Measurements from ENCODE around the gene HYOU1.
"Not testable (repeated sequence)": the region's sequence is repeated elsewhere in the genome, so short reads cannot be mapped to it uniquely, and the experiment has no call there.

Gene HYOU1

DNA sequence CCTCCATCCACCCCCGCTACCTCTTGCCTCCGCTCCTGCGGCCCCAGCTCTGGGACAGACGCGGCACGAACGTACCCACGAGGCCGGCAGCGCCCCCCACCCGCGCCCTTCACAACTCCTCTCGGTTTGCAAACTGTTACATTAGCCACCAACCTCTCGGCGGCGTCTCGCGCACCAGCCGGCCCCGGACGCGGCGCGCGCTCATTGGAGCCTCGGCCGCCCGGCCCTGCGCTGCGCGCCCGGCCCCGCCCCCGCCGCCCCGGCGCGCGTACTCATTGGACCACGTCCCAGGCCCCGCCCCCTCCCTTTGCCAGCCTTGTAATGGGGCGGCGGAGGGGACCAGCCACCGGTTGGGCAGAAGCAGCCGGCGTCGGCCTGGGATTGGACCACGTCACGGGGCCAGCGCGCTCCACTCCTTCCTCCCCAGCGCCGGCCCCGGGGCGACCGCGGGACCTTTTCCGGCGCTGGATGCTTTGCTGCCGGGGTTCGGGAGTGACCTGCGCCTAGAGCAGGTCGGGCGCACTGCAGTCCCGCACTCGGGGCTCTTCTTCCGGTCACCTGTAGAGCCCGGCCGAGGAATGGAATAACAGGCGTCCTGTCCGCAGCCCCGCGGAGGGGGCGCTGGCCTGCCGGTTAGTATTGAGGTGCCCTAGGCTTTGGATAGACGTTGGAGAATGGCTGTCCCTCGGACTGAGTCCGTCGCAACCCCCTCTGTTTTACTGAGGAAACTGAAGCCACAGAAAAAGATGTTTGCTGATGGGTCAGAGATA is at the start of gene HYOU1:
TSS of gene HYOU1 (minus strand) at position 206 of the 770 bp plus-strand sequence. CDS start 1,045 bp downstream, outside the sequence.
- peak; percentile 97 for DNase-seq (ENCODE audit: low read depth)

GRCh38 chr11:119103793-119104192 is 46.8 kb upstream of the HYOU1 start:
- DNase-seq (ENCODE audit: low read depth), result peak; percentile 13

GRCh38 chr11:119103161-119103664 is 46.2 kb upstream of the HYOU1 start:
- DNase-seq (ENCODE audit: low read depth), result not testable (repeated sequence)

GRCh38 chr11:119101759-119102423 is 44.9 kb upstream of the HYOU1 start, which contains the start of gene DPAGT1:
DPAGT1 (minus strand) TSS chr11:119101853; CDS start chr11:119101655, 198 bp downstream.
- peak; percentile 98 for DNase-seq (ENCODE audit: low read depth)

DNA sequence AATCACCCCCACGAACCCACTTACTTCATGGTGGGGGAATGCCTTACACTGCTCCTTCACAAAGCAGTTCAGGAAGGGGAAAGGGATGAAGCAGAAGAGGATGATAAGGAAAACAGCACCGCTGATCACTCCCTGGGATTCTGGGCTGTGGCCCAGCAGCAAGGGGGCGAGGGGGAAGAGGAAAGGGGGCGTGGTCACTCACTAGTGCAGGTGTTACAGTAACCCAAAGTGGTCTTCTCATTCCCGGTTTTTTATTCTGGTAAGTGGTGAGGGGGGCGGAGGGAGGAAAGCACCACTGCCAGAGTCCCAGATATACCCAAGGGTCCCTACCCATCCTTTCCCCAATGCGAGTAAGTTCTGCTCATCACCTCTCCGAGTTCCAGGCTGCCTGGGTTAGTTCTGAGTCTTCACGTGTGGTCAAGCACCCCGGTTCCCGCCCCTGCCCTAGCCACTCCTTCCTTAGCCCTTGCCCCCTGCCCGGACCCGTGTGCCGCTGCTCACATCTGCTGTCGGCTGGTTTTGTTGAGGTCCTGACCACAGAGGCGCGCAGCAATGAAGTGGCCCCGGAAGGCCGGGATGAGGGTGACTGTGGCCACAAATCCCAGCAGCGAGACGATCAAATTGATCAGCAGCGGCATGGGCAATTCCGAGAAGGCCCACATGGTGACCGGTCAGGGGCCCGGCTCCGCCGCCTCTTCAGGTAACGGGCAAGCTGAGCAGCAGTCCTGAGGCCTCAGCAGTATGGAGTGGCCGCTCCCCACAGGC is 44.2 kb upstream of the HYOU1 start:
- no peak for DNase-seq (ENCODE audit: low read depth)

- peak; percentile 65 for DNase-seq (ENCODE audit: low read depth)
Observed at GRCh38 chr11:119100246-119100970, 43.4 kb upstream of the HYOU1 start.

GRCh38 chr11:119099711-119100110 is 42.7 kb upstream of the HYOU1 start:
- DNase-seq (ENCODE audit: low read depth), result no peak

- peak; percentile 100 for DNase-seq (ENCODE audit: low read depth)
Observed at GRCh38 chr11:119095066-119095880, 38.3 kb upstream of the HYOU1 start.

GRCh38 chr11:119094816-119095065 is 37.7 kb upstream of the HYOU1 start:
- DNase-seq (ENCODE audit: low read depth), result peak; percentile 88

- peak; percentile 63 for DNase-seq (ENCODE audit: low read depth)
Observed at GRCh38 chr11:119093942-119094815, 37.2 kb upstream of the HYOU1 start.

GRCh38 chr11:119092880-119093842 is 36.2 kb upstream of the HYOU1 start:
- peak; percentile 20 for DNase-seq (ENCODE audit: low read depth)

DNA sequence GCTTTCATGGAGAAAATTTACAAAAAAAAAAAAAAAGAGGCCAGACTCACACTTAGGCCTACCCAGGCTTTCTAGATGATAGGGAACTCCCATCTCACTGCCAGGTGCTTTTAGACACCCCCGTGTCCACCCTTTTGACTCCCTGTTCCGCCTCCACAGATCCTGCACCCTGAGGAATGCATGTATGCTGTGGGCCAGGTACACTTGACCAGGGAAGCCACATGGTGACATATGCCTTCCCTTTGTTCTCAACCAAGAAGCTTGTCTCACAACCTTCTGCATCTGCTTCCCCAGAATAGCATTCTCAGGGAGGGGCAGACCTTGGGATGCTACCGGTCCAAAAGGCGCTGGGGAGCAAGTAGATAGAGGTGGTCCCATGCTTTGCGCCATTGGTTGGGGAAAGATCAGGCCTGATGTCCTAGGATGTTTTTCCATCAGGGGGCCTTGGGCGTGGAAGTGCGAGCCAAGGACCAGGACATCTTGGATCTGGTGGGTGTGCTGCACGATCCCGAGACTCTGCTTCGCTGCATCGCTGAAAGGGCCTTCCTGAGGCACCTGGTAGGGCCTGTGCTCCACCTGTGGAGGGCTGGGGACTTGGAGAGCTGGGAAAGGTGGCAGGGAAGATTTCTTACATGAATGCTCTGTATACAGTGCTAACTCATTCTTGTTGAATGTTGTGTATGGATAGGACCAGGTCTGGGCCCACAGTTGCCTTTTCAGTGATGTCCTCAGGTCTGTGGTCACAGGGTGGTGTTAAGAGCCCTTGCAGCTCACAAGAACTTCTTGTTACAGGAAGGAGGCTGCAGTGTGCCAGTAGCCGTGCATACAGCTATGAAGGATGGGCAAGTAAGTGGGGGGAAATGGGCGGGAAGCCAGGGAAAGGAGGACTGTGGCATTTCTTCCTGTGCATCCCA is 35.2 kb upstream of the HYOU1 start:
- peak; percentile 18 for DNase-seq (ENCODE audit: low read depth)

DNA sequence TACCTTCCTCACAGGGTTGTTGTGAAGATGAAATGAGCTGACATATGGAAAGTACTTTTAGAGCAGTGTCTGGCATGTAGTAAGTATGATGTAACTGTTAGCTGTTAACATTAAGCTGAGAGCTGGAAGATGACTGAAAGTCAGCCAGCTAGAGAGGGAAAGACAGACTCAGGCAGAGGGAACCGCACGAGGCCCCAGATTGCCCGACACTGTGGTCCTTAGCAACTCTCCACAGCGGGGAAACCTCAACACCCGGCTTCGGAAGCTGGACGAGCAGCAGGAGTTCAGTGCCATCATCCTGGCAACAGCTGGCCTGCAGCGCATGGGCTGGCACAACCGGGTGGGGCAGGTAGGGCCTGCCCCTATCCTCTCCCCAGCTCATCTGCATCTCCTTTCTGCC is 34.2 kb upstream of the HYOU1 start:
- peak; percentile 8 for DNase-seq (ENCODE audit: low read depth)

- no peak for DNase-seq (ENCODE audit: low read depth)
Observed at GRCh38 chr11:119089319-119089718, 32.3 kb upstream of the HYOU1 start.

- DNase-seq (ENCODE audit: low read depth), result no peak
Observed at GRCh38 chr11:119088406-119088805, 31.4 kb upstream of the HYOU1 start.

GRCh38 chr11:119087747-119088241 is 30.8 kb upstream of the HYOU1 start:
- DNase-seq (ENCODE audit: low read depth), result no peak

- no peak for DNase-seq (ENCODE audit: low read depth)
Observed at GRCh38 chr11:119087123-119087522, 30.1 kb upstream of the HYOU1 start.

DNA sequence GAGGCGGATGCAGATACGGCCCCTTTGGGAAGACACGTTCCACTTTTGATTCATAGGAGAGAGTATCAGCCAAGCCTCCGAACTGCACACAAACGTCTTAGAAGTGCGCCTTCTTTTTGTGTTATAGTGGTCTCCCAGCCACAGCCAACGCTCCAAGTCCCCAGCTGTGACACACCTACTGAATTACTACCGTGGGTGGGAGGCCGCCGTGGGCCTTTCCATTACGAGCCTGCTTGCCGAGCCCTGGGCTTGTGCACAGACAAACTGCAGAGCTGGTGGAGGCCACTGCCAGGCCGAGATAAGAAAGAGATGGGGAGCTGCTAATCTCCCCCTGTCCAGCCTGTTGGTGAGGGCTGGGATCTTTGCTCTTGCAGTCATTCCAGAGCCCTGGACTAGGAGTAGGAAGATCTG is 28.4 kb upstream of the HYOU1 start:
- DNase-seq (ENCODE audit: low read depth), result no peak

Measured in EH (cell line).